GM23338 (cell line): ENCODE measurements around the gene KRT81. TPM values are rescaled to one million over a fixed set of nuclear protein-coding genes. Genes with fewer than 3 reads are reported as not detected.

Source experiments
- ATAC-seq: fragments of 200-7000 bp; cut with Tn5 transposase; 3 replicates; pipeline ENCODE4 v1.9.1; 2020
- DNase-seq: peaks from one replicate; pipeline ENCODE4 v3.0.0-alpha.2; 2015; ENCODE audit warnings: low spot score
- H2AFZ ChIP-seq: fragments of 200-600 bp; sonication (generic); 2 replicates; pipeline ENCODE4 v1.8.0; 2016; ENCODE audit warnings: antibody characterized with exemption, mild to moderate bottlenecking, moderate library complexity
- H3F3A ChIP-seq: fragments of 200-600 bp; sonication (generic); replicated peaks from 2 replicates; pipeline ENCODE4 v1.8.0; 2017; ENCODE audit warnings: antibody characterized with exemption, mixed run types, low read depth
- H3K27ac ChIP-seq: fragments of 200-600 bp; sonication (generic); 2 replicates; pipeline ENCODE4 v1.6.1; 2016; ENCODE audit warnings: low read depth
- H3K27me3 ChIP-seq: fragments of 200-600 bp; sonication (generic); 2 replicates; pipeline ENCODE4 v1.8.0; 2016; ENCODE audit warnings: mild to moderate bottlenecking, mixed run types, moderate library complexity; ENCODE audit not compliant: insufficient read depth
- H3K36me3 ChIP-seq: fragments of 200-600 bp; sonication (generic); 2 replicates; pipeline ENCODE4 v1.8.0; 2016; ENCODE audit warnings: mild to moderate bottlenecking; ENCODE audit not compliant: insufficient read depth
- H3K4me1 ChIP-seq: fragments of 200-600 bp; sonication (generic); 2 replicates; pipeline ENCODE4 v1.8.0; 2016; ENCODE audit warnings: mild to moderate bottlenecking, moderate library complexity; ENCODE audit not compliant: insufficient read depth
- H3K4me2 ChIP-seq: fragments of 200-600 bp; sonication (generic); 2 replicates; pipeline ENCODE4 v1.7.1; 2017; ENCODE audit warnings: mixed run types
- H3K4me3 ChIP-seq: fragments of 200-600 bp; sonication (generic); 2 replicates; pipeline ENCODE4 v1.6.1; 2016; ENCODE audit warnings: mixed run types
- H3K79me2 ChIP-seq: fragments of 200-600 bp; sonication (generic); replicated peaks from 2 replicates; pipeline ENCODE4 v1.8.0; 2017; ENCODE audit warnings: mild to moderate bottlenecking; ENCODE audit not compliant: insufficient read depth
- H3K9me2 ChIP-seq: fragments of 200-600 bp; sonication (generic); 2 replicates; pipeline ENCODE4 v1.8.0; 2017; ENCODE audit not compliant: insufficient read depth
- H4K20me1 ChIP-seq: fragments of 200-600 bp; sonication (generic); replicated peaks from 2 replicates; pipeline ENCODE4 v1.8.0; 2017; ENCODE audit warnings: mild to moderate bottlenecking; ENCODE audit not compliant: insufficient read depth
- H3K27ac Mint-ChIP-seq: 2 replicates; pipeline ENCODE4 v1.8.0; 2020; ENCODE audit warnings: inconsistent platforms, mild to moderate bottlenecking, moderate library complexity, mixed read lengths
- H3K27me3 Mint-ChIP-seq: 3 replicates; pipeline ENCODE4 v1.8.0; 2022; ENCODE audit warnings: low read depth, mild to moderate bottlenecking, moderate library complexity, mixed read lengths, inconsistent platforms; ENCODE audit not compliant: insufficient read depth, poor library complexity
- H3K36me3 Mint-ChIP-seq: 3 replicates; pipeline ENCODE4 v1.8.0; 2021; ENCODE audit warnings: low read depth, mild to moderate bottlenecking, inconsistent platforms, moderate library complexity, mixed read lengths
- H3K4me1 Mint-ChIP-seq: 3 replicates; pipeline ENCODE4 v1.8.0; 2020; ENCODE audit warnings: mild to moderate bottlenecking, inconsistent platforms, mixed read lengths
- H3K4me3 Mint-ChIP-seq: 3 replicates; pipeline ENCODE4 v1.8.0; 2021; ENCODE audit warnings: moderate library complexity, mild to moderate bottlenecking, inconsistent platforms, mixed read lengths
- H3K9me3 Mint-ChIP-seq: 3 replicates; pipeline ENCODE4 v1.8.0; 2020; ENCODE audit warnings: moderate library complexity, mild to moderate bottlenecking, inconsistent platforms, mixed read lengths
- CREB1 ChIP-seq: fragments of 250-450 bp; sonication (Bioruptor Pico); IDR thresholded peaks from 2 replicates; pipeline ENCODE4 v1.5.0; 2020; ENCODE audit warnings: low read depth, mild to moderate bottlenecking, moderate library complexity
- EZH2 ChIP-seq: fragments of 200-600 bp; sonication (generic); IDR thresholded peaks from one replicate; pipeline ENCODE4 v1.8.0; 2017; ENCODE audit warnings: antibody characterized with exemption, mild to moderate bottlenecking, low read depth; ENCODE audit not compliant: unreplicated experiment
- EZH2phosphoT487 ChIP-seq: fragments of 200-600 bp; sonication (generic); IDR thresholded peaks from one replicate; pipeline ENCODE4 v1.8.1; 2018; ENCODE audit warnings: antibody characterized with exemption; ENCODE audit not compliant: unreplicated experiment
- JUNB ChIP-seq: IDR thresholded peaks from one replicate; pipeline ENCODE4 v1.6.1; 2016; ENCODE audit warnings: antibody characterized with exemption; ENCODE audit not compliant: unreplicated experiment
- NANOG ChIP-seq: IDR thresholded peaks from 2 replicates; pipeline ENCODE4 v1.6.1; 2016; ENCODE audit warnings: antibody characterized with exemption, borderline replicate concordance
- STAT1 ChIP-seq: IDR thresholded peaks from one replicate; pipeline ENCODE4 v1.6.1; 2016; ENCODE audit warnings: antibody characterized with exemption; ENCODE audit not compliant: unreplicated experiment
- ZNF114 ChIP-seq: fragments of 250-450 bp; sonication (Bioruptor Pico); IDR thresholded peaks from 2 replicates; pipeline ENCODE4 v1.5.0; 2020; ENCODE audit warnings: mild to moderate bottlenecking, moderate library complexity
- ZNF331 ChIP-seq: fragments of 250-450 bp; sonication (Bioruptor Pico); IDR thresholded peaks from 2 replicates; pipeline ENCODE4 v1.5.0; 2020; ENCODE audit warnings: low read depth, mild to moderate bottlenecking, moderate library complexity
- polyA plus RNA-seq: library from polyadenylated mRNA; unstranded; fragments of >200 nt; fragmentation: Nextera tagmentation; extraction: Ambion mirVana; gene quantifications from 2 replicates; pipeline ENCODE4 v1.2.1, GENCODE V29; 2016
- total RNA-seq: library from RNA; depleted of rRNA; stranded (reverse); fragments of >200 nt; shearing (Covaris generic); gene quantifications from 2 replicates; pipeline ENCODE4 v1.2.3, GENCODE V29; 2014
- TF ChIP-seq, protein P1 (sequence below): IDR thresholded peaks from one replicate; pipeline ENCODE4 v1.6.1; 2018; ENCODE audit warnings: antibody characterized with exemption; ENCODE audit not compliant: unreplicated experiment
- TF ChIP-seq, protein P2 (sequence below): IDR thresholded peaks from 2 replicates; pipeline ENCODE4 v1.6.1; 2016; ENCODE audit warnings: antibody characterized with exemption
- TF ChIP-seq, protein P3 (sequence below), 2 experiments: fragments of 200-600 bp in 1 of 2; sonication (generic) in 1 of 2; conservative IDR thresholded peaks; 2 replicates each; pipeline versions ENCODE4 v1.5.1 to v1.6.1; 2016 to 2017; ENCODE audit warnings: antibody characterized with exemption in 2 of 2, low read depth in 2 of 2, mild to moderate bottlenecking in 2 of 2, moderate library complexity in 1 of 2

Gene KRT81
- total and polyA plus RNA-seq, 2 experiments from 2014 or later = not detected

DNA sequence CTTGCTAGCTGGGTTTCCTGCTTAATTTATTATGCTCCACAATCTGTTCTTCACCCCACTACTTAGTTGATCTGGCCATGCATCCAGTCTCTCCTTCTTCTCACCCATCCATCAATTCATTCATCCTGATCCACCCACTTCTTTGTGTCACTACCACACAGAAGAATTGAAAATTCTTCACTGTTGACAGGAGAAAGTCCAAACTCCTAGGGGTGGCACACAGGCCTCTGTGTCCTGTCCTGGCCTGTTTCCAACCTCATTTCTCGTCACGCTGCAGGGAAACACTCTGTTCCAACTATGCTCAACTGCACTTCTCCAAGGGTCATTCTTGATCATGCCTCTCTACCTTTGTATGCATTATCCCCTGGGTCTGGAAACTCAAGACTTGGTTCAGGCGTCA is 40.5 kb upstream of the KRT81 start:
- Mint-ChIP-seq H3K4me3 (no peak overlapping the region), H3K4me1 (peaks cover 14% of the 10 kb centered on the region; the same call in 2 of the 3 replicates), H3K36me3 (no peaks in the 10 kb centered on the region), H3K27me3 (peaks cover 3% of the 10 kb centered on the region), H3K27ac (no peak overlapping the region), H3K9me3 (no peaks in the 10 kb centered on the region)
- Histone ChIP-seq H3K36me3 (no peaks in the 10 kb centered on the region), H2AFZ (no peak overlapping the region), H3K4me2 (no peak overlapping the region), H4K20me1 (no peaks in the 10 kb centered on the region), H3K4me3 (no peak overlapping the region), H3K79me2 (no peaks in the 10 kb centered on the region), H3K27me3 (no peaks in the 10 kb centered on the region), H3K9me2 (no peaks in the 10 kb centered on the region), H3K4me1 (peaks cover 7% of the 10 kb centered on the region; the same call in 1 of the 2 replicates), H3K27ac (no peak overlapping the region), H3F3A (no peaks in the 10 kb centered on the region)
- TF ChIP-seq NANOG (no peak), EZH2 (no peak)
- TF ChIP-seq, protein P1, sequence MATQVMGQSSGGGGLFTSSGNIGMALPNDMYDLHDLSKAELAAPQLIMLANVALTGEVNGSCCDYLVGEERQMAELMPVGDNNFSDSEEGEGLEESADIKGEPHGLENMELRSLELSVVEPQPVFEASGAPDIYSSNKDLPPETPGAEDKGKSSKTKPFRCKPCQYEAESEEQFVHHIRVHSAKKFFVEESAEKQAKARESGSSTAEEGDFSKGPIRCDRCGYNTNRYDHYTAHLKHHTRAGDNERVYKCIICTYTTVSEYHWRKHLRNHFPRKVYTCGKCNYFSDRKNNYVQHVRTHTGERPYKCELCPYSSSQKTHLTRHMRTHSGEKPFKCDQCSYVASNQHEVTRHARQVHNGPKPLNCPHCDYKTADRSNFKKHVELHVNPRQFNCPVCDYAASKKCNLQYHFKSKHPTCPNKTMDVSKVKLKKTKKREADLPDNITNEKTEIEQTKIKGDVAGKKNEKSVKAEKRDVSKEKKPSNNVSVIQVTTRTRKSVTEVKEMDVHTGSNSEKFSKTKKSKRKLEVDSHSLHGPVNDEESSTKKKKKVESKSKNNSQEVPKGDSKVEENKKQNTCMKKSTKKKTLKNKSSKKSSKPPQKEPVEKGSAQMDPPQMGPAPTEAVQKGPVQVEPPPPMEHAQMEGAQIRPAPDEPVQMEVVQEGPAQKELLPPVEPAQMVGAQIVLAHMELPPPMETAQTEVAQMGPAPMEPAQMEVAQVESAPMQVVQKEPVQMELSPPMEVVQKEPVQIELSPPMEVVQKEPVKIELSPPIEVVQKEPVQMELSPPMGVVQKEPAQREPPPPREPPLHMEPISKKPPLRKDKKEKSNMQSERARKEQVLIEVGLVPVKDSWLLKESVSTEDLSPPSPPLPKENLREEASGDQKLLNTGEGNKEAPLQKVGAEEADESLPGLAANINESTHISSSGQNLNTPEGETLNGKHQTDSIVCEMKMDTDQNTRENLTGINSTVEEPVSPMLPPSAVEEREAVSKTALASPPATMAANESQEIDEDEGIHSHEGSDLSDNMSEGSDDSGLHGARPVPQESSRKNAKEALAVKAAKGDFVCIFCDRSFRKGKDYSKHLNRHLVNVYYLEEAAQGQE = no peak
- ATAC-seq (no peak), DNase-seq (no peak)

DNA sequence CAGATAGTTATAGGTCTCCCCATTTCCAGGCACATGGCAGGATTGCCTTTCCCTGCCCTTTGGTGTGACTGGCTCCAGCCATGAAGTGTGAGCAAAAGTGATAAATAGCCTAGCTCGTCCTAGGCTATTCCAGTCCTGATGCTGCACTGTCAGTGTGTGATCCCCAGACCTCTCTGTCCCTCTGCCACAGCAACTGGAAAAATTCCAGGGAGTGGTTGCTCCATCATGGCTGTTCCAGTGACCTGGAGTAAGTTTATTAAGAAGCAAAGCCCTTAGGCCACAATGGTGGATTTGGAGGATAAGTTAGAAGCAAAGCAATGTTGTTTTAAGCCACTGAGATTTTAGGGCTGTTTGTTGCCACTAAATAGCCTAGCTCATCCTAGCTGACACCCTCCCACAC is 39.7 kb upstream of the KRT81 start:
- no peak overlapping the region for H3K4me3 ChIP-seq
- no peaks in the 10 kb centered on the region for H3K9me3 Mint-ChIP-seq
- H4K20me1 ChIP-seq = no peaks in the 10 kb centered on the region
- no peak overlapping the region for H3K4me2 ChIP-seq
- H3K36me3 Mint-ChIP-seq = no peaks in the 10 kb centered on the region
- H3K4me1 ChIP-seq = peaks cover 7% of the 10 kb centered on the region; the same call in 1 of the 2 replicates
- no peaks in the 10 kb centered on the region for H3F3A ChIP-seq
- no peaks in the 10 kb centered on the region for H3K36me3 ChIP-seq
- ATAC-seq (no peak), DNase-seq (no peak)
- H3K27ac ChIP-seq = no peak overlapping the region
- no peaks in the 10 kb centered on the region for H3K79me2 ChIP-seq
- no peaks in the 10 kb centered on the region for H3K9me2 ChIP-seq
- H3K27me3 ChIP-seq = no peaks in the 10 kb centered on the region
- peaks cover 3% of the 10 kb centered on the region for H3K27me3 Mint-ChIP-seq
- no peak overlapping the region for H2AFZ ChIP-seq
- no peak overlapping the region for H3K27ac Mint-ChIP-seq
- no peak overlapping the region for H3K4me3 Mint-ChIP-seq
- H3K4me1 Mint-ChIP-seq = peaks cover 15% of the 10 kb centered on the region; the same call in 2 of the 3 replicates
- TF ChIP-seq CREB1 (CRISPR knock-in tag) (no peak), EZH2 (no peak), STAT1 (no peak), NANOG (no peak), ZNF114 (CRISPR knock-in tag) (no peak), JUNB (no peak), ZNF331 (CRISPR knock-in tag) (no peak), EZH2phosphoT487 (no peak)
- TF ChIP-seq, protein P2, sequence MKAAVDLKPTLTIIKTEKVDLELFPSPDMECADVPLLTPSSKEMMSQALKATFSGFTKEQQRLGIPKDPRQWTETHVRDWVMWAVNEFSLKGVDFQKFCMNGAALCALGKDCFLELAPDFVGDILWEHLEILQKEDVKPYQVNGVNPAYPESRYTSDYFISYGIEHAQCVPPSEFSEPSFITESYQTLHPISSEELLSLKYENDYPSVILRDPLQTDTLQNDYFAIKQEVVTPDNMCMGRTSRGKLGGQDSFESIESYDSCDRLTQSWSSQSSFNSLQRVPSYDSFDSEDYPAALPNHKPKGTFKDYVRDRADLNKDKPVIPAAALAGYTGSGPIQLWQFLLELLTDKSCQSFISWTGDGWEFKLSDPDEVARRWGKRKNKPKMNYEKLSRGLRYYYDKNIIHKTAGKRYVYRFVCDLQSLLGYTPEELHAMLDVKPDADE = no peak
- TF ChIP-seq, protein P3, sequence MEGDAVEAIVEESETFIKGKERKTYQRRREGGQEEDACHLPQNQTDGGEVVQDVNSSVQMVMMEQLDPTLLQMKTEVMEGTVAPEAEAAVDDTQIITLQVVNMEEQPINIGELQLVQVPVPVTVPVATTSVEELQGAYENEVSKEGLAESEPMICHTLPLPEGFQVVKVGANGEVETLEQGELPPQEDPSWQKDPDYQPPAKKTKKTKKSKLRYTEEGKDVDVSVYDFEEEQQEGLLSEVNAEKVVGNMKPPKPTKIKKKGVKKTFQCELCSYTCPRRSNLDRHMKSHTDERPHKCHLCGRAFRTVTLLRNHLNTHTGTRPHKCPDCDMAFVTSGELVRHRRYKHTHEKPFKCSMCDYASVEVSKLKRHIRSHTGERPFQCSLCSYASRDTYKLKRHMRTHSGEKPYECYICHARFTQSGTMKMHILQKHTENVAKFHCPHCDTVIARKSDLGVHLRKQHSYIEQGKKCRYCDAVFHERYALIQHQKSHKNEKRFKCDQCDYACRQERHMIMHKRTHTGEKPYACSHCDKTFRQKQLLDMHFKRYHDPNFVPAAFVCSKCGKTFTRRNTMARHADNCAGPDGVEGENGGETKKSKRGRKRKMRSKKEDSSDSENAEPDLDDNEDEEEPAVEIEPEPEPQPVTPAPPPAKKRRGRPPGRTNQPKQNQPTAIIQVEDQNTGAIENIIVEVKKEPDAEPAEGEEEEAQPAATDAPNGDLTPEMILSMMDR (conservative IDR thresholded peaks at IDR 0.05; ENCODE audit: low read depth in 2 of 2) = no peak
- TF ChIP-seq, protein P1 = no peak
